ENCODE measurements around the gene PCYT2.
A peak's percentile ranks its signal among the peaks of the same experiment; 100 is the strongest.

The PCYT2 gene

GRCh38 chr17:81903415-81903831, 7.8 kb downstream of the PCYT2 start:
- H3K4me3 Mint-ChIP-seq, result peak overlapping the region in 1 of 3 experiments; percentile 60
- H3K9me3 Mint-ChIP-seq, result no peaks in the 10 kb centered on the region
- H3K4me1 Mint-ChIP-seq, result no peaks in the 10 kb centered on the region
- peaks cover 14% of the 10 kb centered on the region for H3K36me3 Mint-ChIP-seq (ENCODE audit: low read depth)
- TF ChIP-seq CTCF (IDR thresholded peaks at IDR 0.05; ENCODE audit: unreplicated experiment in 3 of 3), result no peak
- peaks cover 16% of the 10 kb centered on the region for H3K27me3 Mint-ChIP-seq (ENCODE audit: low read depth)
- no peak overlapping the region for H3K27ac Mint-ChIP-seq

- no peak overlapping the region for H3K27ac Mint-ChIP-seq
Measured at GRCh38 chr17:81902653-81903414, 8.4 kb downstream of the PCYT2 start.

GRCh38 chr17:81902023-81902652, 9.1 kb downstream of the PCYT2 start, which contains the start of gene NPB:
TSS of gene NPB (plus strand) at chr17:81902238. CDS start at chr17:81902278, 40 bp downstream.
- Mint-ChIP-seq H3K27me3 (ENCODE audit: low read depth) (peaks cover 16% of the 10 kb centered on the region), H3K9me3 (no peaks in the 10 kb centered on the region), H3K27ac (no peak within 1 kb of the TSS), H3K4me1 (no peaks in the 10 kb centered on the region), H3K36me3 (ENCODE audit: low read depth) (peaks cover 19% of the 10 kb centered on the region), H3K4me3 (peak within 1 kb of the TSS; percentile 29 to 58 (median 39))
- no peak for TF ChIP-seq CTCF (IDR thresholded peaks at IDR 0.05; ENCODE audit: unreplicated experiment in 3 of 3)

More at GRCh38 chr17:81902653-81903414, 8.4 kb downstream of the PCYT2 start:
- peaks cover 16% of the 10 kb centered on the region for H3K27me3 Mint-ChIP-seq (ENCODE audit: low read depth)
- no peak overlapping the region for H3K4me3 Mint-ChIP-seq
- H3K9me3 Mint-ChIP-seq, result no peaks in the 10 kb centered on the region
- peaks cover 17% of the 10 kb centered on the region for H3K36me3 Mint-ChIP-seq (ENCODE audit: low read depth)
- no peaks in the 10 kb centered on the region for H3K4me1 Mint-ChIP-seq
- no peak for TF ChIP-seq CTCF (IDR thresholded peaks at IDR 0.05; ENCODE audit: unreplicated experiment in 3 of 3)

- Mint-ChIP-seq H3K4me1 (no peaks in the 10 kb centered on the region), H3K36me3 (ENCODE audit: low read depth) (peaks cover 20% of the 10 kb centered on the region), H3K9me3 (no peaks in the 10 kb centered on the region), H3K27ac (no peak overlapping the region), H3K4me3 (peak overlapping the region; percentile 58 to 67 (median 62)), H3K27me3 (ENCODE audit: low read depth) (peaks cover 16% of the 10 kb centered on the region)
- TF ChIP-seq CTCF (IDR thresholded peaks at IDR 0.05; ENCODE audit: unreplicated experiment in 3 of 3), result no peak
Measured at GRCh38 chr17:81901167-81902022, 9.8 kb downstream of the PCYT2 start.

- H3K27ac Mint-ChIP-seq, result no peak overlapping the region
Measured at GRCh38 chr17:81900181-81900820, 10.9 kb downstream of the PCYT2 start.

More at GRCh38 chr17:81900181-81900820, 10.9 kb downstream of the PCYT2 start:
- Mint-ChIP-seq H3K4me3 (no peak overlapping the region), H3K27me3 (ENCODE audit: low read depth) (peaks cover 16% of the 10 kb centered on the region), H3K36me3 (ENCODE audit: low read depth) (peaks cover 26% of the 10 kb centered on the region), H3K4me1 (no peaks in the 10 kb centered on the region), H3K9me3 (no peaks in the 10 kb centered on the region)
- TF ChIP-seq CTCF (IDR thresholded peaks at IDR 0.05; ENCODE audit: unreplicated experiment in 3 of 3), result no peak
